ELF-1 (cell line): Measurements from ENCODE around the gene HPGDS.
"Not testable (repeated sequence)": the region's sequence is repeated elsewhere in the genome, so short reads cannot be mapped to it uniquely, and the experiment has no call there.

Source experiments
- DNase-seq: peaks from one replicate; pipeline ENCODE4 v3.0.0-alpha.2; 2016; ENCODE audit warnings: low read depth, low spot score

The HPGDS gene

DNA sequence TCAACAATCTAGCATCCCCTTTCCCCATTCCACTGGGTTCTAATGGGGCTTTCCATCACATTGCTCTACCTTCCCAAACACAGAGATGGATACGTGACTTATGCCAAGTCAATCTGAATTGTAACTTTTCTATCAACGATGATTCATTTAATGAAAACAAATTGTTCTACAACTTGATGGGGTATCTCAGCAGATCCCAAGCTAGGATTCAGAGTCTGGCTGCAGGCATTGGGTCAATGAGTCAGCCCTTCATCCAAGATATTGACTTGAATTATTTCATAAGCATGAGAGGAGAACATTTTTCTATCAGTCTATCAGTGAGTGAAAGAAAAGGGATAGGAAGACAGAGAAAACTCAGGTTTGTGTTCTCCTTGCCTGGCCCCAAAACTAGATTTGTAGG, 15.0 kb upstream of the HPGDS start:
- DNase-seq, result no peak

DNA sequence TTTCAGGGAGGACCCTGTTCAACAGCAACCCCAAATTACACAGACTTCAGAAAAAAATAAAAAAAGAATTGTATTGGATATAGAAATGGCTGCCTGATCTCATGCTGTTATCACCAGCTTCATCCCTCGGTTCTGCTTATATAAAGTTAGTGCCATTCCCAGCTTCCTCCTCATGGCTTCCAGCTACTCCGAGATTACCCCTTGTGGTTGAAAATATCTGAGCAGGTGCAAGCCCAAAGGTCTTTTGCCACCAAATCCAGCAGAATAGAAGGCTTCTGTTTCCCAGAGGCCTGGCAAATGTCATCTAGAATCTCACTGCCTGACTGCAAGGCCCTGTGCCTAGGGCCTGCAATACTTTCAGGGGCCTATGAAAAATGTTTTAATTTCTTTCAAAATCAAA, 13.8 kb upstream of the HPGDS start:
- no peak for DNase-seq

- DNase-seq, result no peak
Measured at GRCh38 chr4:94354474-94354896, 11.8 kb upstream of the HPGDS start.

DNA sequence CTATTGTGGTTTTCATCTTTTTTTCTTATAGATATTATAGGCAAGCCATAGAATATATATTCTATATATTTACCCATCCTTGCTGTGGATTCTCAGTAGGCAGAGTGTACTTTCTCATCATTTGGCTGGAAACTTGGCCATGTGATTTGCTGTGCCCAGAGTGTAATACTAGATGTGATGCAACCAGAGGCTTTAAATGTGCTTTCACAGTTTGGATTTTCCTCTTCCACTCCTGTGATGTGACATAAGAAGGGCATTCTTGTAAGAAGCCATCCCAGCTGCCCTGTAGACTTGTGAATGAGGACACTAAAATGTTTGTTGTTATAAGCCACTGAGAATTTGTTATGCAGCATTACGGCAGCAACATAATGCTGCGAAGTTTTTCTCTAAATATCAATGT, 10.4 kb upstream of the HPGDS start:
- DNase-seq, result no peak

DNA sequence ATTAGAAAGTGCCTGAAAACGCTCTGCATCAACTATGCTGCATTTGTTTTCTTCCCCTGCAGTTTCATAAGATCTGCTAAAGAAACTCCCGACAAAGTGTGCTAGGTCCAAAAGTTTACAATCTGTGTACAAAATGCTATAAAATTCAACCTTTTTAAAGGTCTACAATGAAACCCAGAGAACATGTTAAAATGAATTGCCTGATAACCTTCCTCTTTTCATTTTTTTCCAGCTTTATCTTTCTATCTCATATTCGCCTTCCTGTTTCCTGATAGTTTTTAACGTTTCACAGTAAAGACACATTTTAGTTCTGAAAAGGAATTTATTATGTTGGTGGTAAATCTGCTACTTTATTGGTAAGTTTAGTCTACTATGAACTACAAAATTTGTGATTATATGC, 9.5 kb upstream of the HPGDS start:
- no peak for DNase-seq

DNA sequence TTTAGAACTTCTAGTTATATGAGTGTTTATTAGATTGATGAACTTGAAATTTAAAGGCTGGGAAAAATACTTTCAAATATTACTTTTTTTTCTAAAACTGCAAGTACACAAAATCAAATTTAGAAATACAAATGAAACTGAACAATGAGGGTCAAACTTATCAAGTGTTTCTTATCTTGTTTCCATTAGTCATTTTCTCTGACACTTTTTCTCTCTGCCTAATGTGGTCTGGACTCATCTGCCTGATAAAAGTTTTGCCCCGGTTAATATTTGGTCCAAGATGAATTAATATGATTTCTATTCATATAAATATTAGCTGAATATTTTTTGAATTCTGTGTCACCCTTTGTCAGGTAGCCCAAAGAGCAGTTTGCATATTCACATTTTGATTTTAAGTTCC, 8.7 kb upstream of the HPGDS start:
- no peak for DNase-seq

DNA sequence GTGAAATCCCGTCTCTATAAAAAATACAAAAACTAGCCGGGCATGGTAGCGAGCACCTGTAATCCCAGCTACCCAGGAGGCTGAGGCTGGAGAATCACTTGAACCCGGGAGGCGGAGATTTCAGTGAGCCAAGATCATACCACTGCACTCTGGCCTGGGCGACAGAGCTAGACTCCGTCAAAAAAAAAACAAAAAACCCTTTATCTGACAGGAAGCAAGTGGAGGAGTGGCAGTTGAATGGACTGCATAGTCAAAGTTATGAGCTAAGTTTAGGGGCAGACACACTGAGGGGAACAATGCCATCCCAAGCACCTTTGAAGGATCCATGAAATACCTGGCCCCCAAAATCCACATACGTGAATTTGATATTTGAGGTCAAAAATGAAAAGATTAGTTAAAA, 7.5 kb upstream of the HPGDS start:
- no peak for DNase-seq

DNA sequence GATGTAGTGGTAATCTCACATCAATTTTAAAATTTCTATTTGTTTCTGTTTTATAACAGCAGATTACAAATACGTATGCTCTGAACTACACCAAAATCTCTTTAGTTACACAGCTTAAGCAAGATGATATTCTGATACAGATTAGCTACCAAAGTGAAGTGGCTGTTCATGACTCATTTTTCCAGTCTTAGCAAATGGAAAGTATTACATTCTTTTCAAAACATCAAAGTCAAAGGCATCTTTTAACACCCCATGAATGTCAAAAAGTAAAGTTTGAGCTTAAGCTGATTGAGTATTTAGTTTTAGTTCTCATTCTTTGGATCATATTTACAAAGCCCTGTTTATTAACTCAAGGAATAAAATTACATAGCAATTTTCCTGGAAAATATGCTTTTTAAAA, 6.6 kb upstream of the HPGDS start:
- no peak for DNase-seq

- no peak for DNase-seq
Measured at GRCh38 chr4:94348666-94349065, 6.0 kb upstream of the HPGDS start.

GRCh38 chr4:94346541-94346940, 3.9 kb upstream of the HPGDS start:
- DNase-seq, result no peak

GRCh38 chr4:94345969-94346368, 3.3 kb upstream of the HPGDS start:
- DNase-seq, result no peak

DNA sequence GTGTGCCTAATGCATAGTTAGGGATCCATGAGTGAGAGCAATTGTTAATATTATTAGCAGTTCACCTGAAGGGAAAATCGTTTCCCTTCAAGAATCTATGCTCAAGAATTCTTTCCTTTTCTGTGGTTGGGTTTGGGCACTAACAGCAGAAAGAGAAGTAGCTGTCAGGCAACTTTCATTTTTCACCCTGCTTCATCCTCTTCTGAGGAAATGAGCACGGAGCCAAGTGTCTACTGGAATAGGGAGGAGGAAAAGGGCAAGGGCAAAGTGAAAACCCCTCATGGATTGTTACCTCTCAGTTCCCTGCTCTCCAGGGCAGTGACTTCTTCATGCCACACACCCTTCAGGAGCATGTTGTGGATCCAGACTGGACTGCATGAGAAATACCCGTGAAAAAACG, 2.6 kb upstream of the HPGDS start:
- DNase-seq, result no peak

- DNase-seq, result no peak
Measured at GRCh38 chr4:94344457-94344856, 1.8 kb upstream of the HPGDS start.

- no peak for DNase-seq
Measured at GRCh38 chr4:94341481-94342370, 910 bp downstream of the HPGDS start.

DNA sequence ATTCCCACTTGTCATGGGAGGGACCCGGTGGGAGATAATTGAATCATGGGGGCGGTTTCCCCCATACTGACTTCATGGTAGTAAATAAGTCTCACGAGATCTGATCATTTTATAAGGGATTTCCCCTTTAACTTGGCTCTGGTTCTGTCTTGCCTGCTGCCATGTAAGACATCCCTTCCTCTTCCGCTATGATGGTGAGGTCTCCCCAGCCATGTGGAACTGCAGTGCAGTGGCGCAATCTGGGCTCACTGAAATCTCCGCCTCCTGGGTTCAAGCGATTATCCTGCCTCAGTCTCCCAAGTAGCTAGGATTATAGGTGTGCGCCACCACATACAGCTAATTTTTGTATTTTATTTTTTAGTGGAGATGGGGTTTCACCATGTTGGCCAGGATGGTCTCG, 2.9 kb downstream of the HPGDS start:
- no peak for DNase-seq

DNA sequence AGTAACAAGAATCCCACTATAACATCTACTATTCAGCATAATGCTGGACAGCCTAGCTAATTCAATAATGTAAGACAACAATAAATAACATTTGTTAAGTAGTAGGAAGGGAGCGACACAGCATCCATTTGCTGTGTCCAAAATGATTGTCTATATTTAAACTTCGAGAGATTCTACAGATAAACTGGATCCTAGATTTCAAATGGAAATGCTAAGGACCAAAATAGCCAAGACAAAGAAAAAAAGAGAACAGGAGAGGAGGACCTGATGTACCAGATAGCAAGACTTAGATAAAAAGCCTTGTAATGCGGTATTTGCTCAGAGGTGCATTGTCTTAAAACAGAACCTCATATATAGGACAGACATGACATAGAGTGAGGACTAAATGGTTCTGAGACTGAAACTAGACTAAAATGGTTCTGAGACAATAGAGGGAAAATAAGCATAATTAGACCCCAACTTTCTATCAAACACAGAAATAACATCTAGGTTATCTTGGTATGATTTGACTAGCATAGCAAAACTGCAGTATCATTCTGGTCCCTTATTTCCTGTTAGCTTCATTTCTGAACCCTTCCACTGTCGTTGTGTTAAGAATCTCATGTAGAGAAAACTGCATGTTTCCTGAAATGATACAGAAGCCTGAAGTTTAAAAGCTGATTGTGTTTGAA, 3.8 kb downstream of the HPGDS start:
- no peak for DNase-seq

GRCh38 chr4:94336791-94337190, 5.8 kb downstream of the HPGDS start:
- not testable (repeated sequence) for DNase-seq

DNA sequence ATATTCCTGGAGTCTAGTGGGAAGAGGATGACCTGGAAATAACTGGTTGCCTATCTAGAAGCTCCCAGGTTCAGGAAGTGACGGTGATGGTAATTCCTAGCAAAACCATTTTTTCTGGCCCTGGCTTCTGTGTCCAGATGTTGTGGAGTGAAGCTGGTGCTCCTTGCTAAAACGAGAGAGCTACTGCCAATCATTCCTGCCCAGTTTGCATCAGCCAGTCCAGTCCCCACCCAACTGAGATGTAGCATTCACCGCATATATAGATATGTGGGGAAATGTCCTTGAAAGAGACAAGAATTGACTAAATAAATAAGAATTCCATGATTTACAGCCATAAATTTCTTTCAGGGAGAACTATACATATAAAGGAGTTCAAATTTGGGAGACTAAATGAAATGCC, 6.3 kb downstream of the HPGDS start:
- no peak for DNase-seq

DNA sequence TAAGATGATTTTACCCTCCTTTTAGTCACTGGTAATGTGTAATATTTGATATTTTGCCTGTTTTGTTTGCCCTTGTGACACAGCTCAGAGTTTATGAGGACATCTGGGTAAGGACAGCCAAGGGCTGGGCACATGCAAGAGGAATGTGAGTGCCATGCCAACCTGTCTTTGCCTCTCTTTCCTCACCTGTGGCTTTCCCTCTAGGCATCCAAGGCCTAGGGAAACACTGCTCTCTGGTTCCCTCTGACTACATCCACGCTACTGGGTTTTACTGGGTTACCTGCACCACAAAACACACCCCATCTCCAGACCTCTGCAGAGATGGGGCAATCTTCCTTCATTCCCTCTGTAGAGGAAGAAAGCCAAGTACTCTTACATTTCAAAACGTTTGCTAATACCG, 7.7 kb downstream of the HPGDS start:
- DNase-seq, result no peak

DNA sequence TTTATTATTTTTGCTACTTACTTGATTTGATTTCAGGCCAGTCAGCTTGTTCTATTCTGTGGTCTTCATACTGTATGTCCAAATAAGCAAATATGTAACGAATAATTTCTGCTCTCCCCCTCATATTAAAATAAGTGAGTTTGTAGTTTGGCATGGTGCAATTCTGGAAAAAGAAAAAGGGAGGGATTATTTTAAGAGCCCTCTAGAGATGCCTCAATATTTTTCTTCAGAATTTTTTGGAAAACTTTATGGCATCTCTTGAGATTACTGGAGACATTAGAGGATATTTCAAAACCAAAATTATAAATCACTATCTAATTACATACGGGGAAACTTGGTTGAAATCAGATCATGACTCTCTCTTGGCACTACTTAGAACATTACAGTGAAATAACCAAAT, 8.2 kb downstream of the HPGDS start:
- DNase-seq, result no peak

DNA sequence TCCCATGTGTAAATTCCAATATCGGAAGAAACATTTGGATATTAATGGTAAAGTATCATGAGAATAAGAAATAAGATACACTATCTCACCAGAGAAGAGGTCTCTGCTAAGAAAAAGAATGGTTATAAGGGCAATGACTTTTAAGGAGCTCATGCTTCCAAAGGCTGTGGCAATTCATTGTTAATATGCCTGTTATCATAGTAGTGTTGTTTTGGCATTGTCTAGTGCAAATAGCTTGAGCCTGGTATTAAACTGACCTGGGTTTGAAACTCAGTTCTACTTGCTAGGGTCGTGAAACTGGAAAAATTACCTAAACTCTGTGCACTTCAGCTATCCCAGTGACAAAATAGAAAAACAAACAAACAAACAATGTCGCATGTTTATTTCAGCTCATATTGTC, 8.8 kb downstream of the HPGDS start:
- no peak for DNase-seq

DNA sequence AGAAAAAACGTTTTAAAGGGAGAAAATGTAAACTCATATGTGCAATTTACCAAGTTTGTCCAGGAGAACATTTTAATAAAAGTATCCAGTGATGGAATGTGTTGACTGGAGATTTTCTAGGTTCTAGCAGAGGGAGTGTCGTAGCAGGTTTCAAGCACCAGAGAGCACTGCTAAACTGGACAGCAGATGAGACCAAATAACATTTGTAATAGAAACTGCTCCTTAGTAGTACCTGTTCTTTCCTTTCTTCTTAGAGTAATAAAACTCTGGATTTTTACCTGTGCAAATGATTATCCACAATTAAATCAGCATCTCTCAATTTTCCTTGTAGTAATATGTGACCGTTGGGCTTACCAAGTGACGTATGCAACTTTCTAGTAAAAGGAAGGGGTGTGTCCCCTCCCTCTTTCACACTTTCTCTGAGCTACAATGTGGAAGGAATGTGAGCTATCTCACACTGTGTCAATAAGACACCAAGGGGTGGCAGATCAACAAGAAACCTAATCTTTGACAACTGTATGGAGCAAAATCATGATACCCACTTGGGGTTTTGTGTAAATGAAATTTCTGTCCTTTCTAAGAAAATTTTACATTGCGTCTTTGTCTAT, 9.5 kb downstream of the HPGDS start:
- DNase-seq, result peak; percentile 35

DNA sequence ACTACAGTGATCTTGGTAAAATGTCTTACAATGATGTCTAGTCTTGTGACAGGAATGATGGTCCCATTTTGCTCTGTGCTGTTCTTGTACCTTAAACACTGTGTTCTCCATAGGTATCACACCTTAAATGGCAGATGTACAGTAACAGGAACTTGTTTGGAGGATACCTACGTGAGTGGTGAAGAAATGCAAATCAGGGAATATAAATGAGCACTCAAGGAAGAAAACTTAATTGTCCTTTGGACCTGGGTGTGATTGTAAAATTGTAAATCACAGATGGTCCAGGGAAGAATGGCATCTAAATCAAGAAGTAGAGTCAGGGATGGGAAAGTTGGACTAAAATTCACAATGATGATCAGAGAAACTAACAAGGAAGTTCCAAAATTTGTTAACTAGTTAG, 12.7 kb downstream of the HPGDS start:
- DNase-seq, result no peak
